Stimulated activated CD4-positive, alpha-beta T cell treated with anti-CD3 and anti-CD28 coated beads, TNF-alpha, amount 100 ng/mL, for 1 hour (primary cell): Measurements from ENCODE around the gene AATF.

Source experiments
- DNase-seq, 3 donors: peaks; one replicate each; pipeline ENCODE4 v3.0.0-alpha.2; 2020; ENCODE audit warnings: low read depth in 3 of 3, low spot score in 1 of 3

Gene AATF

DNA sequence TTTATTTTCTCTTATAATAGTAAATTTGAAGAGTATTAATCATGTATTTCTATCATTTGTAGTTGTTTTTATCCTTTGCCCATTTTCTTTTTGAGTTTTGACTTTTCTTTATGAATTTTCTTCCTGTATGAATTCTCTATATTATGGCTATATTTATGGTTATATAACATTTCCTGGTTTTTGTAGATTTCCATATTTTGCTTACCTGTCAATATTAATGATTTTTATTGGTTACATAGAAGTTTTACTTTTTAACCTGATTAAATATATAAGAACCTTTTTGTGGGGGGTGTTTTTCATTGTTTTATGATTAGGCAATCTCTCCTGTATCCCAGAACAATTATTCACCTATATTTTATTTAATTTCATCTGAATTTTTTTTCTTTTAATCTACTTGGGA, 93.2 kb downstream of the AATF start:
- no peak for DNase-seq

DNA sequence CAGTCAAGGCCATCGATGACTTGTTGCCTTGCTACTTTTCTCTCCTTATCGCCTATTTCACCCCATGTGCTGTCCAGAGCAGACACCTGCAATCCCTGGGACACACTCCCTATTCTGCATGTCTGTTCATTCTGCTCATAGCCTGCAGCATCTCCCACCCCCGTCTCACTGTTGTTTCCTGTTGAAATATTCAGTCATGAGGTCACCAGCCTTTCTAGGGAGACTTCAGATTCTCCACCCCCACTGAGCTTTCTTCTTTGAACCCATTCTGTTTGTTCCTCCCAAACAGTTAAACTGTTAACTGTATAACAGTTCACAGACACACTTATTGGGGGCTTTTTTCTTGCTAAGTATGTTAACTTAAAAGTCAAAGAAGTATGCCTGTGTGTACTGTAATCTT, 94.4 kb downstream of the AATF start:
- no peak for DNase-seq

DNA sequence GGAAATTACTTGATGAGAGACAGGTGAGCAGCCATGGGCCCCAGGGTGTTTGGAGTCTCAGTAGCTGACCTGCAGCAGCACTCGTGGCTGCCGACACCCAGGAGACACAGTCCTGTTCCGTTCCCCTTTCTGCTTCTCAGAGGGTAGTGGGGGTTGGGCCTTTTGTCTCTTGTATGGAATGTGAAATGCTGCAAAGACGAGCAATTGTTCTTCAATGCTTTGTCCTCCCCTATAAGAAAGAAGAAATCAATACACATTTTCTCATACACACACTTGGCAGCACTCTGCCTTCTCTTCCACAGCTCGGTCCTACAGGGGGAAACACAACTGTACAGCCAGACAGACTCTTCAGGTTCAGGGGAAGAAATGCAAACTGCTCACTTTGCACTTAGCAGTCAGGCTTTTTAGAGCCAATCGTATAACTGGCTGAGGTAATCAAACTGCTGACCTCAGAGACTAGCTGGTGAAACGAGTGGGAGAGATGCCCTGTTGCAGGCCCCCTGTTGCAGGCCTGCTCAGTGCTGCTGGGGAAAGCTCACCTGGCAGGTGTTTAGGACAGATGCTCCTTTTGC, 96.7 kb downstream of the AATF start:
- no peak for DNase-seq

DNA sequence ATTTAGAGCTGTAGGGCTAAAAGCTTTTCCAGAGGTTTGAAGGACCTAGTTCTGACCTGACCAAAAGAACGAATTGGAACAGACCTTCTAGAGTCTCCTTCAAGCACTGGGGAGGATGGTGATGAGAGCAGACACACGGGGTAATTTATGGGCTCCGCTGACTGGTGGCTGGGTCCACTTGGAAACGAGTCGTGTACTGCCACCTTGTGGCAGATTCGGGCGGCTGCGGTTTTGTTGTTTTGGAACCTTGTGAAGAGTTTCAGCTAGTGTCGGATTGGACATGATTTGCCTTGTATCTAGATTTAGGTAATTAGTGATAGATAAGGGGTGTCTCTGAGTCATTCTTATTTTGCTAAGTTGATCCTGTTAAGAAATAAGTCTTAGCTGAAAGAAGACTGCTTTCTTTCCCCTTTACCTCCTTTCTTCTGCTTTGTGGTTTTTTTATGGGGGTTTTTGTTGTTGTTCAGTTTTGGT, 98.9 kb downstream of the AATF start:
- peak; percentile 39 to 60 (median 47) for DNase-seq

DNA sequence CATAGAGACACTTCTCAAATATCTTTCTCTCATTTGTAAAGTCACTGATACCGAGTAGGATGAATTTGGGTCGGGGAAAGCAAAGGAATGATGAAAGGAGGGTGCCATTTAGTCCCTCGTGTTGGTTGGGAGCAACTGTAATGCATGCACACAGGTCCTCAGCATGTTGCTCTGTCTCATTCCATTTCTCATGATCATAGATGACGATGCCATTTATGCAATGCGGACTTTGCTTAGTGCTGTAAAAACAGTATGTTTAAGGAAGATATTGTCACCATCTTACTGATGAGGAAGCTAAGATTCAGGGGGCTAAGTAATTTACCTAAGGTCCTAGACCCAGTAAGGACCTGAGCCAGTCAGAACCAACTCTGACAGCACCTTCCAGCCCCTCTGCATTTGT, 100.1 kb downstream of the AATF start:
- no peak for DNase-seq

DNA sequence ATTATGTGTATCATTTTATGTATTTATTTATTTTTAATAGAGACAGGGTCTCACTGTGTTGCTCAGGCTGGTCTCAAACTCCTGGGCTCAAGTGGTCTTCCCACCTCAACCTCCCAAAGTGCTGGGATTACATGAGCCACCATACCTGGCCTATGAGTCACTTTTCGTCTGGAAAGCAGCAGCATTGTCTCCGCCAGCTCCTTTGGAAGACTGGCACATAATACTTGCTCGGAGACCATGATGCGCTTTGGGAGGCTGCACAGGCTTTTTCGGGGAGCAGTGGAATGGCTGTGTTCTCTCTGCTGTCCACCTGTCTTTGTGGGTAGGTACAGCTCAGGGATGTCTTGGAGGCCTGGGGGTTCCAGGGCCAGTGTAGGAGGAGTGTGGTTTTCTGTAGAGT, 102.2 kb downstream of the AATF start:
- DNase-seq = no peak

DNA sequence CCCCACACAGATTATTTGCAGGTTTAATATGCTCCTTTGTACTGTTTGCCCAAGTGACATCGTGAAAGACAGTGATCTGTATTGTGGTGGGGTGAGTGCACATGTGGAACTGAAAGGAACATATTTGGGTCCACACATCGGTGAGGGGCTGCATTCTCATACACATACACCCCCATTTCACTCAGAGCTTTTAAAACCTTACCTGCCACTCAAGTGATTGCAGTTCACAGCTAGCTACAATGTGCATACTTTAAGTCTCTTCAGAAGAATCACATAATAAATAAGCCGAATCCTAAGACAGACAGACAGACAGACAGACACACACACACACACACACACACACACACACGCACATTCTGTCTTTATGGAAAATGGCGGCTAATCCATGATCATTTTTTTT, 102.6 kb downstream of the AATF start:
- no peak for DNase-seq

DNA sequence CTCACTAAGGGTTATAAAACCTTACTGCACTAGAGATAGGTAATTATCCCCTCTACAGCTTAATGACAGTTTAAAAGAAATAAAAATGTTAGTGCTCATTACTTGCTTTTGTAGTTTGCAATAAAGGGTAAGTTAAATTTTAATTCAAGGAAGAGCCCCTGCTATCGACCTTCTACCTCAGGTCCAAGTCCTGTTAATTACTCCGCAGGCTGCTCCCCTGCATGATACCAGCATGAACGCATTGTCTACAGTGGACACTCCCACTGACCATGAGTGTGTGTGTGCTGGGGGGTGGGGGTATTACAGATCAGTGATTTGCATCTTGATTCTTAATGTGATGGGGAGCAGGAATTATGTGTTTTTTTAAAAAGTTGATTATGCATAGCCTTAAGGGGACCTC, 103.1 kb downstream of the AATF start:
- no peak for DNase-seq

DNA sequence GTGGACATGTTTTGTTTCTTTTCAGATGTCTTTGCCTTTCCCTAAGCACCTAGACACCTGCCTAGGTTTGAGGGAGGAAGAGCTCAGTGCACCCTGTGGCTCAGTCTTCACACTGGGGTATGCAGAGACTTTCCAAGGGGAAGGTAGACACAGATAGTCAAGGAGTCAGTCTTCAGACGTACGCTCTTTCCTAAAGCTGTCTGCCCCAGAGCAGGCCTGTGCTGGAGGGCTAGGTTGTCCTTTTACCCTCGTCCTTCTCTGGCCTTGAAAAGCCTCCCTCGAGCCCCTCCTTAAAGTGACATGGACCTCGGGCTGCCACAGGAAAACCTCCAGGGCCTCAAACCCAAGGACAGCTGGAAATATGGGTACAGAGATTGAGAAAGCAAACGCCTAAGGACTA, 103.7 kb downstream of the AATF start:
- DNase-seq = no peak

DNA sequence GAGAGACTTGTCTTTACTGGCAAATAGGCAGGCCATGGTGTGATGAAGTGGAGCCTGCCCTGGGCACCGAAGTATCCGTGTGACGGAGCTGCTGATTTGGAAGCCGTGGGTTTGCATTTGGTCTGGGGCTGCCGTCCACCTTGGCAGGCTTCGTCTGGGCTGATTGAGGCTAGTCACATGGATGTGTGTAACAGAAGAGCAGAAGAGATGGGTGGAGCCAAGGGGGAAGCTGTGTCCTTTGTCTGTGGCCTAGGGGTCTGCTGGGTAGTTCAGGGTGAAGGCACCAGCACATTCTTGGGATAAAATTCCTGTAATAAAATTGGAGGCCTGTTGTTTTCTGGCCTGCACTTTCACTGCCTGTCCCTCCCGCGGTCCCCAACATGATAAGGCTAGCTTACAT, 106.1 kb downstream of the AATF start:
- DNase-seq = no peak

DNA sequence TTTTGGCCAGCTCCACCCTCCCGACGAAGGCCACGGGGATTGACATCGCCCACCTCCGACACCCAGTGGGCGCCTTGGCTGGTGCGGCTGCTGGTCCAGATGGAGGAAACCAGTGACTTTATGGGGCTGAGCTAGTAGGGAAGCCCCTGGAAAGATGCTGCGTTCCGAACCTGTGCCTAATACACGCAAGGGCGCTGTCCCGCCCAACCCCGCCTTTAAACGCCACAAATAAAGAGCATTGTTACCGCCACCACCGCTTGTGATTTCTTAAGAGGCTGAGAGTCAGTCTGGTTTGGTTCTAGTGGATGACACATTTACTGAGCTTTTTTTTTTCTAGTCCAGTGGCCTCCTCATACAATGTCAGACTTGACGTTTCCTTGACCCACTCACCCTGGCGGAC, 107.9 kb downstream of the AATF start:
- DNase-seq = no peak

DNA sequence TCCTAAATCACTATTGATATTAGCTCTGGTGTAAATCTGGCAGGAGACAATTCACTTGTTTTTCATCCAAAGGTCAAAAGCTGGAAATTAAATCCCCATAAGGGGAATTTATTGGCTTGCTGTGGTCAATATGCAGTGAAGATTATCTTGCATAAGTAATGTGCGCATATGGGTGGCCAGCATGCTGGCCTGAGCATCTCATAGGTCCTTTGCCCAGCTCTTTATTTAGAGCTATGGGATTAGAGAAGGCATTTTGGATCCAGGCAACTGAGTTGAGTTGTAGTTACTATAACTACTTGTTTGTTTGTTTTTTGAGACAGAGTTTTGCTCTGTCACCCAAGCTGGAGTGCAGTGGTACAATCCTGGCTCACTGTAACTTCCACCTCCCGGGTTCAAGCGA, 110.7 kb downstream of the AATF start:
- DNase-seq = no peak

DNA sequence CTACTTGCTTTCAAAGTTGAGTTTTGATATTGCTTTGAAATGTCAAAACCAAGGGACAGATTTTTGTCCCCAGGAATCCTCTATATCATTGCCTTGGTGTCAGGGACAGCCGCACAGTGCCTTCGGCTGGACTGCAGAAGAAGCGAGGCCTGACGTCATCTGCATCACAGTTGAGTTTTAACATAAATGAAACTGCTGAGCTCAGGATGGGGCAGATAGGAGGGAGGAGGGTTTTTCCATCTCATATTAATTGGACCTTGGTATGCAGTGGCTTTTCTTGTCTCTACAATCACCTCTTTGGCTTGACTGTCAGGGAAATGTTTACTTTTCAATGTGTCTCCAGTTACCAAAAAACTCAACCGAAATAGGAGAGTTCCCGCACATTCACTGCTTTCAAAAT, 111.3 kb downstream of the AATF start:
- DNase-seq = no peak

DNA sequence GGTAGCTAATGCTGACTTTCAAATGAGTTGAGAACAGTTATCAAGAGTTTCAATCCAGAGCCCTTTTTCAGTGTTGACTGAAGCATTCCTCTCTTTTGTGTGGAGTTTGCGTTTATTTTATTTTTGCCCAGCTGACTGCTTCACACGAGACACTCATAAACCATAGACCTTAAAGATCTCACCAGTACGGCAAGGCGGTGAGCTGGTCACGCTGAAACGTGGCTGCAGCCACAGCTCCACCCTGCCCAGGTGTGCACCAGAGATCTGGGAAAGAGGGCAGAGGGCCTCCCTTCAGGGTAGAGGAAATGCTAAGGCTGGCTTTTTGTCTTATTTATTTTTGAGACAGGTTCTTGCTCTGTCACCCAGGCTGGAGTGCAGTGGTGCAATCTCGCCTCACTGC, 112.2 kb downstream of the AATF start:
- DNase-seq = no peak

DNA sequence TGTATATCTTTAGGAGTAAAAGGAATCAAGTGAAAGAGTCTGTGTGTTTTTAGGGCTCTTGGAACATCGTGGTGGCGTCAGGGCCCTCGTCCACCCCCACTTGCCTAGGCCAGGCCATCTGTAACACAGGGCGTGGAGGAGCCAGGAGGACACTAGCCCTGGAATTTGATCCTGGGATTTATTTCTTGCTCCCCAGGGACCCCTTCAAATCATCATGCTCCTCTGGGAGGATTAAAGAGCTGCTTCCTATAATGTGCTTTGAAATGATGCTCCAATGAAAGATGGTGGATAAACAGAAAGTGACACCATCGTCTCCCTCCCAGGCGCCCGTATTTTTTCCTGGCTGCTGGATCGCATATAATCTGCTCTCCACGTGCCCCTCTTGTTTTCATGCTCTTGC, 113.3 kb downstream of the AATF start:
- no peak for DNase-seq

DNA sequence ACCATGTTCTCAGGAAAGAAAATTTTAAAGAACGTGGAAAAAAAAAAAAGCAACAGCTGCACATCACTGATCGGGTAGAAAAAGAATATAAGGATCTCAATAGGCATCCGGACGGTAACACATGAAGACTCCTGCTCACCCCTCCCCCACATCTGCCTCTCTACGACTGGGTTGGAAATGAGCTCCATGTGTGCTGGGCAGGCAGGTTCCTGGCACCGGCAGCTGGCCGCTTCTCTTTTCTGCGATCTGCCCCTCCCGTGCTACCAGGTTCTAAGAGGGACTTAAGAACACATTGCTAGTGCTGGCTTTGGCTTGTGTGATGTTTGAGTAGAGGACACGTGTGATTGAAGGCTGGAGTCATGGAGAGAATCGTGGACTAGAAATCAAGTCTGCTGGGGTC, 115.5 kb downstream of the AATF start:
- no peak for DNase-seq

DNA sequence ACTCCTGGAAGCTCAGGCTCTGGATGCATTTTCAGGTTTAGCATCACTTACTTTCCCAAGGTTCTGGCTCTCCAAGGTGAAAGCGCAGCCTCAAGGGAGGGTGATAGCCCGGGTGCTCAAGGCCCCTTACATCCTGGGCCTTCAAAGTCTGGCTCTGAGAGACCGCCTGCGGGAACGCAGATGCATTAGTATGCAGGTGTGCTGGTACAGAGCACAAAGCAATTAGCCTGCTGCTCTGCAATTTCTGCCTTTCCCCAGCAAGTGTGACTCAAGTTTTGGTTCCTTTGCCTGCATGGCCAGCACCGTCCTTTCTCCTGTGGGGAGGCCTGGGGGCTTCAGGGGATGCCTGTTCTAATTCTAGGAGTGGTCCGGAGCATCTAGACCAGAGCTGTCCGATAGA, 116.2 kb downstream of the AATF start:
- DNase-seq = no peak

DNA sequence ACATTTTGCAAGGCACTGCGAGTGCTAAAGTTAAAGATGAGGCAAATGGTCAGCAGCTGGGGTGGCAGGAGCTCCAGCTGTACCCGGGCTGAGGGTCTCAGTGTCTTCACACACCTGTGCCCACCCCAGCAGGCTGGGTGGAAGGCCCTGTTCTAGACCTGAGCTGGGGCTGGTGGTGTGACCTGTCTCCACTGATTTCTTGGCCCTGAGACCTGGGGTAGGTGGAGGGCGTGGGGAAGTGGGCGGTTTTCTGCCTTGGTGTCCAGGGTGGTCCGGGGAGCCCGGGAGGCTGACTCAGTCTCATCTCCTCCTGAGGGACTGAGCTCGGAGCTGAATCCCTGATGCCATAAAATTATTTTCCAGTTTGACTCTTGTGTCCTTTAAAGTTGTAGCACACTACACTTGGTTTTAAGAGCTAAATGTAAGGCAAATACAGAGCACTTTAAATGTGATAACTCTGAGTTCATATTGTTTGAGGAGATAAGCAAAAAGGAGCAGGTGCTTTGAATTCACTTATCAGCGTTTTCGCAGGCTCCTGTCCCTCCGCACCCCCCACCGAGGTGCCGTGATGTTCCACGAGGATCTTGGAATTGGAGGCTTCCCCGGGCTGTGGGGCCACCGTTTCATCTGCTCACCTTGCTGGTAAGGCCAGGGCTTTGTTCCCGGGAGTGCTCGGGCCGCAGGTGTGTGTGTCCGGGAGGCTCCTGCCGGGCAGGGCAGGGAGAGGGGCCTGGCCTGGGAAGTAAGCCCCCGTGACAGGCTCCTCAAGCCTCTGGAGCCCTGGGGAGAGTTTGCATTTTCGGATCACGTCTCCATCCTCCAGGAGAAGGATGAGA, 117.0 kb downstream of the AATF start:
- DNase-seq = no peak

DNA sequence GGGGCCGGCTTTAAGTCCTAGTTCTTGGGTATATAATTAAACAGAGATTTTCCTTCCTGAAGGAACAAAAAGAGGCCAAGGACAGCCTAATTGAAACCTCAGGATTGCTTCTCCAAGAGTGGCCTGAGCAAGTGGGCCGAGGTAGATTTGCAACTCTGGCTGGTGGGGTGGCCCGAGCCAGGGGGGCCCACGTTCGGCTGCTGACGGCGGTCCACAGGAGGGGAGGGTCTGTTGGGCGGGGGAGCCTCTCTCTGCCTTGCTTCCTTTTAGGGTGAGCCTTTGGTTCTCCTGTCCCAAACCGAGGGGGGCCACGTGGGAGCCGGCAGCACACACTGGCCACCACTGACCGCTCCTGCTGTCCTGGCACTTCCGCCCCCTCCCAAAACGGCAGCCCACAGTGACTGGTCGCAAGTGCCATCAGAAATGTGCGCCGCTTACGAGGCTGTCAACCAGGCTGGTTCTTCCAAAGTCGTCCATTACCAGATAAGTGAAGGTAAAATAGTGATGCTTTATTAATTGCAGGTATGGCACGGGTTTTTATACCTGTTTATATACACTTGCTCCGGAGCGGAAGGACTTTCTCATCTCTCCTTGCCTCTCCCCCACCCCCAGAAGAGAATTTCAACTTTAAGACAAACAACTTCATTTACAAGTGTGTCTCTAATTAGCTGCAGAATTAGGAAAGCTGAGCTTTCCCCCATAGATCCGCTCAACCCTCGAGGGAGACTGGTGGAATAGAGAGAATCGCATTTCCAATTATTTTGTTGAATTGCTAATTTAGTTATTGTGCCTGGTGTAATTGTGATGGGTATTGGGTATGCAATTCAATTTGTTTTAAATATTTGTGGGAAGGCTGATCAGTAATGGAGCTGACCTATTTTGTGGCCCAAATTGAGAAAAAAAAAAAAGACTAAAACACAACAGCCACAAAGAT, 117.8 kb downstream of the AATF start:
- DNase-seq = no peak

DNA sequence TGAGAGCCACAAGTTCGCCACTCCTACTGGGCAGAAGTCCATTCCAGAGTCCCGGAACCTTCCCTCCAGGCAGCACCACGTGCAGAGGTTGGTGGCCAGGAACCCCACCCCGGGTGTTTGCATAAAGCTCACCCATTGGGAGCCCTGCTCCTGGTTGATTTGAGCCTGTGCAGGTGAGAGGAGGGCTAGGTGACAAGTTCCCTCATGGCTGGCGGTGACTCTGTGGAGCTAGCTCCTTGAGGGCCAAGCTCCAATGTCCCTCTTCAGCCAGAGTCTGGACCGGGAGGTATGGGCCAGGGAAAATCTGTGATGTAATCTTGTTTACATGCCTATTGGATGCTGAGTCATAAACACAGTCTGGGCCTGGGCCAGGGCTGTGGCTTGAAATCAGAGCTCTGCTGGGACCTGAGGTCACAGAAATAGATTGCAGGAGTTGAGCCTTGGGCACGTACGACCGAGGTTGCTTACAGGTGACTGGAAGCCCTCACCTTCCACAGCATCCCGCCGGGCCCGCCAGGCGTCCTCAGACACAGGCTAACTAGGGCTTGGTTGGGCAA, 118.9 kb downstream of the AATF start:
- no peak for DNase-seq

DNA sequence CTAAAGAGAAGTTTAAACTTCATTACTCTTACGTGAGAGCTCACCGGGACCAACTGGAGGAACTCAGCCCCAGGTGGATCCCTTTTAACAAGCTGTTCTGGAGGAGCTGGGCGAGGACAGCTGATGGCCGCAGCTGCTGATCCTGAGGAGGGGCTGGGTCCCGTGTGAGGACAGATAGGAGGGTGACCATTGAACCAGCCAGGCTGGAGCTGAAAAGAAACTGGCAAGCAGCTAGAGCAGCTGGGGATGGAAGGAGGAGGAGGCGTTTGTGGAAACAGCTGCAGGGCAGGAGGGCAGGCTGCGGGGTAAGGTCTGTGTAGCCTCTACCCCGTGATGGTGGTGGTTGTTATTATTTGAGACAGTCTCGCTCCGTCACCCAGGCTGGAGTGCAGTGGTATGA, 119.5 kb downstream of the AATF start:
- no peak for DNase-seq

DNA sequence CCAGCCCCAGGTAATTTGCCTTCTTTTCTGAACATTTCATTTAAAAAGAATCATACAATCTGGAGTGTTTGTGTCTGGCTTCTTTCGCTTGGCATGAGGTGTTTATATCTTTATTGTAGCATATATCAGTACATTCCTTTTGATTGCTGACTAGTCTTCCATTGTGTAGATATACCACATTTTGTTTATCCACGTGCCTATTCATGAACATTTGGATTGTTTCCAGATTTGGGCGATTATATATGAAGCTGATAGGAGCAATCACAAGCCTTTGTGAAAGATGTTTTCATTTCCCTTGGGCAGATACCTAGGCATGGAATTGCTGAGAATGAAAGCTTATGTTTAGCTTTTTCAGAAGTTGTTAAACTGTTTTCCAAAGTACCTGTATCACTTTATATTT, 120.3 kb downstream of the AATF start:
- no peak for DNase-seq
